ENCODE data around the gene FOXL3. TPM values are rescaled to one million over a fixed set of nuclear protein-coding genes. Genes with fewer than 3 reads are reported as not detected.

Gene FOXL3
- total RNA-seq, 1 donor from 2014 or later: not detected

GRCh38 chr7:340200-340937 is 50.4 kb downstream of the FOXL3 start:
- no peaks in the 10 kb centered on the region for H3K36me3 ChIP-seq
- intact Hi-C loops (cut with DNase I): no loop called here
- no peaks in the 10 kb centered on the region for H3K4me1 ChIP-seq
- H3K27ac ChIP-seq: no peak overlapping the region
- ATAC-seq (no peak), DNase-seq (no peak)
- H3K27me3 ChIP-seq: no peaks in the 10 kb centered on the region
- H3K9me3 ChIP-seq: no peaks in the 10 kb centered on the region
- no peak overlapping the region for H3K4me3 ChIP-seq
- TF ChIP-seq CTCF (IDR thresholded peaks at IDR 0.05): no peak

Other genes starting within 250 kb of the FOXL3 start
- gene FAM20C, start 97.6 kb upstream of the FOXL3 start, total RNA-seq: 58.8 TPM
- 57.1 TPM for gene PDGFA, start 229.7 kb downstream of the FOXL3 start, total RNA-seq